CD4-positive, alpha-beta T cell (primary cell): ENCODE results near the gene TBPL2. TPM values are rescaled to one million over a fixed set of nuclear protein-coding genes. Genes with fewer than 3 reads are reported as not detected.

Source experiments
- ATAC-seq: fragments of 200-7000 bp; cut with Tn5 transposase; one replicate; pipeline ENCODE4 v1.10.0; 2022; ENCODE audit warnings: mild to moderate bottlenecking; ENCODE audit not compliant: poor library complexity
- CTCF ChIA-PET: fragments of 350-600 bp; sonication (Branson Sonifier 250); formaldehyde crosslinking; loops from one replicate; lab custom pipeline; 2021; ENCODE audit warnings: antibody characterized with exemption, inconsistent platforms; lab: Charles Lee
- POLR2A ChIA-PET: fragments of 350-600 bp; sonication (Branson Sonifier 250); formaldehyde crosslinking; loops from one replicate; lab custom pipeline; 2021; ENCODE audit warnings: antibody characterized with exemption, inconsistent platforms; lab: Charles Lee
- DNase-seq, 14 experiments: peaks; one replicate each; pipeline ENCODE4 v3.0.0-alpha.2; 2013 to 2020; ENCODE audit warnings: mixed read lengths in 2 of 14
- H3K27ac ChIP-seq, 2 donors: one replicate each; pipeline versions ENCODE4 v1.5.1 to v1.7.0; 2013; ENCODE audit warnings: low read length in 2 of 2, low read depth in 1 of 2, mild to moderate bottlenecking in 1 of 2
- H3K27me3 ChIP-seq, 2 experiments: 1 replicate in 1 of 2; 2 replicates in 1 of 2; pipeline versions ENCODE4 v1.6.1 to v1.7.0; 2013; ENCODE audit warnings: low read length in 2 of 2, control low read depth in 1 of 2, mild to moderate bottlenecking in 1 of 2, moderate library complexity in 1 of 2; ENCODE audit not compliant: insufficient read depth in 2 of 2, control insufficient read depth in 1 of 2
- H3K36me3 ChIP-seq: one replicate; pipeline ENCODE4 v1.6.1; 2013; ENCODE audit warnings: low read length, control low read depth; ENCODE audit not compliant: insufficient read depth
- H3K4me1 ChIP-seq: one replicate; pipeline ENCODE4 v1.6.1; 2013; ENCODE audit warnings: low read length, control low read depth; ENCODE audit not compliant: insufficient read depth
- H3K4me3 ChIP-seq: one replicate; pipeline ENCODE4 v1.5.1; 2013; ENCODE audit warnings: mild to moderate bottlenecking, low read length, moderate library complexity
- H3K9me3 ChIP-seq, 2 experiments: 1 replicate in 1 of 2; 2 replicates in 1 of 2; pipeline versions ENCODE4 v1.6.1 to v1.7.0; 2013; ENCODE audit warnings: low read length in 2 of 2, mild to moderate bottlenecking in 2 of 2, control low read depth in 1 of 2, moderate library complexity in 1 of 2; ENCODE audit not compliant: control insufficient read depth in 1 of 2, insufficient read depth in 1 of 2
- H3K27ac Mint-ChIP-seq: one replicate; pipeline ENCODE4 v1.8.0; 2020; ENCODE audit warnings: mixed read lengths
- H3K27me3 Mint-ChIP-seq: one replicate; pipeline ENCODE4 v1.8.0; 2021; ENCODE audit warnings: mixed read lengths
- H3K36me3 Mint-ChIP-seq: one replicate; pipeline ENCODE4 v1.8.0; 2021; ENCODE audit warnings: low read depth, mixed read lengths
- H3K4me1 Mint-ChIP-seq: one replicate; pipeline ENCODE4 v1.8.0; 2021; ENCODE audit warnings: low read depth, mixed read lengths
- H3K4me3 Mint-ChIP-seq: one replicate; pipeline ENCODE4 v1.8.0; 2020; ENCODE audit warnings: mild to moderate bottlenecking, mixed read lengths
- H3K9me3 Mint-ChIP-seq: one replicate; pipeline ENCODE4 v1.8.0; 2020; ENCODE audit warnings: mixed read lengths
- intact Hi-C, 2 experiments: fragments of 100-400 bp; cut with DNase I in 1 of 2; cut with micrococcal nuclease in 1 of 2; formaldehyde crosslinking; loops; one replicate each; pipeline versions ENCODE4 v1.15.1 to v1.9.0; 2023 to 2025; cut with DNase I, micrococcal nuclease
- total RNA-seq, 174 experiments: library from RNA in 2 of 174; stranded (reverse) in 2 of 174; gene quantifications; one replicate each; pipeline ENCODE4 v1.2.3 and lab custom pipeline; 2021 to 2026
- TF ChIP-seq, protein P1 (sequence below): fragments of 200-600 bp; IDR thresholded peaks from one replicate; pipeline ENCODE4 v1.8.0; 2022; ENCODE audit warnings: antibody characterized with exemption, mild to moderate bottlenecking

TBPL2 gene
- total RNA-seq, 2 experiments from 2014 or later, result not detected

DNA sequence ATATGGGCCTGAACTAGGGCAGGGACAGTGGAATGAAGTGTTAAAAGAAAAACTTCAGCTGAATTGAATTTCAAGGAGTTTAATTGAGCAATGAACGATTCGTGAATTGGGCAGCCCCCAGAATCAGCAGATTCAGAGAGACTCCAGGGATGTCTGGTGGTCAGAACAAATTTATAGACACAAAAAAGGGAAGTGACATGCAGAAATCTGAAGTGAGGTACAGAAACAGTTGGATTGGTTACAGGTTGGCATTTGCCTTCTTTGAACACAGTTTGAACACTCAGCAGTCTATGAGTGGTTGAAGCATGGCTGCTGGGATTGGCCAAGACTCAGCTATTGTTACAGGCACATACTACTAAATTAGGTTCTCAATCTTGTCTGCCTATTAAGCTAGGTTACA is 9.7 kb upstream of the TBPL2 start:
- Mint-ChIP-seq H3K27me3 (peaks cover 6% of the 10 kb centered on the region), H3K36me3 (no peaks in the 10 kb centered on the region), H3K27ac (no peak overlapping the region), H3K4me3 (no peak overlapping the region), H3K4me1 (no peaks in the 10 kb centered on the region), H3K9me3 (no peaks in the 10 kb centered on the region)
- Histone ChIP-seq H3K27ac (no peak overlapping the region), H3K9me3 (no peaks in the 10 kb centered on the region), H3K36me3 (no peaks in the 10 kb centered on the region), H3K27me3 (no peaks in the 10 kb centered on the region), H3K4me3 (no peak overlapping the region), H3K4me1 (no peaks in the 10 kb centered on the region)
- TF ChIP-seq, protein P1, sequence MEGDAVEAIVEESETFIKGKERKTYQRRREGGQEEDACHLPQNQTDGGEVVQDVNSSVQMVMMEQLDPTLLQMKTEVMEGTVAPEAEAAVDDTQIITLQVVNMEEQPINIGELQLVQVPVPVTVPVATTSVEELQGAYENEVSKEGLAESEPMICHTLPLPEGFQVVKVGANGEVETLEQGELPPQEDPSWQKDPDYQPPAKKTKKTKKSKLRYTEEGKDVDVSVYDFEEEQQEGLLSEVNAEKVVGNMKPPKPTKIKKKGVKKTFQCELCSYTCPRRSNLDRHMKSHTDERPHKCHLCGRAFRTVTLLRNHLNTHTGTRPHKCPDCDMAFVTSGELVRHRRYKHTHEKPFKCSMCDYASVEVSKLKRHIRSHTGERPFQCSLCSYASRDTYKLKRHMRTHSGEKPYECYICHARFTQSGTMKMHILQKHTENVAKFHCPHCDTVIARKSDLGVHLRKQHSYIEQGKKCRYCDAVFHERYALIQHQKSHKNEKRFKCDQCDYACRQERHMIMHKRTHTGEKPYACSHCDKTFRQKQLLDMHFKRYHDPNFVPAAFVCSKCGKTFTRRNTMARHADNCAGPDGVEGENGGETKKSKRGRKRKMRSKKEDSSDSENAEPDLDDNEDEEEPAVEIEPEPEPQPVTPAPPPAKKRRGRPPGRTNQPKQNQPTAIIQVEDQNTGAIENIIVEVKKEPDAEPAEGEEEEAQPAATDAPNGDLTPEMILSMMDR, result no peak
- ATAC-seq, result no peak
- ChIA-PET POLR2A (interaction anchor here (0.6 kb wide), 1 partner anchor 15 kb away, joined by 5 read pairs; no protein-coding TSS in a partner anchor), CTCF (interaction anchor here (1.3 kb wide), 1 partner anchor 37 kb away, joined by 4 read pairs; no protein-coding TSS in a partner anchor)
- intact Hi-C loops, result no loop called here
- DNase-seq, result no peak

- CTCF ChIA-PET, result no interaction called here
- H3K4me1 ChIP-seq, result no peaks in the 10 kb centered on the region
- no peak for ATAC-seq
- Mint-ChIP-seq H3K36me3 (no peaks in the 10 kb centered on the region), H3K27me3 (peaks cover 6% of the 10 kb centered on the region), H3K27ac (no peak overlapping the region), H3K9me3 (no peaks in the 10 kb centered on the region), H3K4me1 (no peaks in the 10 kb centered on the region), H3K4me3 (no peak overlapping the region)
- intact Hi-C loops, result loop anchor here in 1 of 2 experiments (5.0 to 10.0 kb wide), 2 partner anchors 206 to 888 kb away; no protein-coding TSS in a partner anchor
- no peak for DNase-seq
- H3K27me3 ChIP-seq, result no peaks in the 10 kb centered on the region
- no peak overlapping the region for H3K4me3 ChIP-seq
- H3K9me3 ChIP-seq, result no peaks in the 10 kb centered on the region
- TF ChIP-seq, protein P1, result no peak
- H3K36me3 ChIP-seq, result no peaks in the 10 kb centered on the region
- H3K27ac ChIP-seq, result no peak overlapping the region
- POLR2A ChIA-PET, result no interaction called here
These were observed 8.7 kb upstream of the TBPL2 start for GRCh38 chr14:55449116-55449515.

DNA sequence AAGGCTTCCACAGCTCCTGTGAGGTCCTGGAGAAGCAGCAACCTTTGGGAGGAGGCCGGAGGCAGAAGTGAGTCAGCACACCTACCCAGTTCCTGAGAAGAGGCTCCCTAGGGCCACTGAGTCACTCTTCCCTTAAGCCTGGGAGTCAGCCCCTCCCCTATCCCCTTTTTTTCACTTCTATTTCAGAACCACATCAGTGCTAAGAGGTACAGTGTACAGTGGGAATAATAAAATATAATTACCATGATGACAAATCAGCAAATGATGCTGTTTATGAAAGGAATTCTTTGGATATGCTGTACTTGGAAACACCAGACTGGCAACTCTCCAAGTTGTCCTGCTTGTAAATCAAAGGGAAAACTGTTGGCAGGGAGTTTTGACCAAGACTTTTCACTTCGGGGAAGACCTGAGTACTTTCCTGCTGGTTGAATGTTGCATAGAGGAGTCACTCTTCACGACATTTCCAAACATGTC is 7.8 kb upstream of the TBPL2 start:
- Histone ChIP-seq H3K4me3 (no peak overlapping the region), H3K27ac (no peak overlapping the region), H3K36me3 (no peaks in the 10 kb centered on the region), H3K9me3 (no peaks in the 10 kb centered on the region), H3K27me3 (no peaks in the 10 kb centered on the region), H3K4me1 (no peaks in the 10 kb centered on the region)
- Mint-ChIP-seq H3K4me1 (no peaks in the 10 kb centered on the region), H3K27me3 (no peaks in the 10 kb centered on the region), H3K4me3 (no peak overlapping the region), H3K27ac (no peak overlapping the region), H3K9me3 (no peaks in the 10 kb centered on the region), H3K36me3 (no peaks in the 10 kb centered on the region)
- ATAC-seq (no peak), DNase-seq (no peak)
- ChIA-PET POLR2A (no interaction called here), CTCF (no interaction called here)
- TF ChIP-seq, protein P1, result no peak
- intact Hi-C loops, result loop anchor here in 1 of 2 experiments (5.0 to 10.0 kb wide), 2 partner anchors 207 to 889 kb away; no protein-coding TSS in a partner anchor
